GM21619 (cell line): Measurements from ENCODE around the gene KBTBD12.

ENCODE experiments used
- ATAC-seq: cut with Tn5 transposase; IDR thresholded peaks from one replicate; pipeline ENCODE4 v1.9.1; 2021; ENCODE audit not compliant: unreplicated experiment

The KBTBD12 gene

GRCh38 chr3:127984241-127984975, 69.4 kb downstream of the KBTBD12 start:
- no peak for ATAC-seq

DNA sequence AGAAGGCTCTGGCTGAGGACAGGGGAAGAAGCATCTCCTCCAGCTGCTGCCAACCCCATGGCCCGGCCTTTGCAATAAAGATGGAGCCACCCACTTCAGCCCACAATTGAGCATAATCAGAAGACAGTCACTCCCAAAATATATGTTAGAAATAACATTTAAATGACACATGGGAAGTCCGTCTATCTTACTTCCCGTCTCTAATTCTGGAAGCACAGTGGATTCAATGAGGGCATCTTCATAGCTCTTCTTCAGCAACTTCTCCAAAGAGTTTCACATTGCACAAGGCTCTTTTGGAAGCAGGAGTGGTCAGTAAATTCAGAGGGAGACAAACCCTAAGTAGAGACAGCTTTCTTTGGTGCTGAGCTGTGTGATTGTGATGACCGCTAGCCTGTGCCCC, 70.2 kb downstream of the KBTBD12 start:
- no peak for ATAC-seq

- no peak for ATAC-seq
These were observed 70.7 kb downstream of the KBTBD12 start for GRCh38 chr3:127985655-127986225.

DNA sequence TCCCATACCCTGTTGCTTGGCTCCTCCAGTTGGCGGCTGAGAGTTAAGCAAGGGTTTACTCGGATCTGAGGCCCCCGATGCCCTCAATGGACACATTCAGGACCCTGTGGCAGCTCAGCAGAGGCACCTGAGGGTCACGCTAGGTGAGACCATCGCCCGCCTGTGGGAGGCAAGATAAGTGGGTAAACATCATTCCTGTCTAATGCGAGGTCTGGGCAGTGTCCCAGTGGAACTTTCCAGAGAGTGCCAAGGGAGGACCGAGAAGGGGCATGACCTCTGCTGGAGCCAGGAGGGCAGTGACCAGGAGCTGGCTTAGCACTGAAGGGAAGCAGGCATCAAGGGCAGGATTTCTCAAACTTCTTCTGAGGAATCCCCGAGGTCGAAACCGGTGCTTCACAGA, 71.8 kb downstream of the KBTBD12 start:
- no peak for ATAC-seq

DNA sequence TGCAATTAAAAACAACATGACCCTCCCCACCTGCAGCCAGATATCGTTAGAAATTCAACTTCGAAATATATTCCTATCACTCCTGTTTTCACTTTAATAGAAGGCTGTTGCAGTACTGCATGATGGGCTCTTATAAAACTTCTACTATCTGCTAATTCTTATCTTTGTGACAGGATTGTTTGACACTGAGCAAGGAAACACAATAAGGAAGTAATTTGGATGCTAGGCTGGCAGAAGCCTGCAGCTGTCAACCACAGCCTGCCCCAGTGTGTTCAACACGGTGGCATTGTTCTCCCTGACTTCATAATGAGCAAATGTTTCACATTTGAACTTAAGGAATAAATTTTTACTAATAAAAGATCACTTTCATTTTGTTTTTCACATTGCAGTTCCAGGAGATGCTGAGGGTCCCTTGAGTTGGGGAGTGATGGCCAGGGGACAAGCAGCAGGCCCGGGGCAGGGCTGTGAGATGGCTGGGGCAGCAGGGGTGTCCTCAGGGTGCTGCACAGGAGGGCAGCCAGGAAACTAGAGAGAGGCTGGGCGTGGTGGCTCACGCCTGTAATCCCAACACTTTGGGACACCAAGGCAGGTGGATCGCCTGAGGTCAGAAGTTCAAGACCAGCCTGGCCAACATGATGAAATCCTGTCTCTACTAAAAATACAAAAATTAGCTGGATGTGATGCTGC, 72.4 kb downstream of the KBTBD12 start:
- ATAC-seq: no peak

DNA sequence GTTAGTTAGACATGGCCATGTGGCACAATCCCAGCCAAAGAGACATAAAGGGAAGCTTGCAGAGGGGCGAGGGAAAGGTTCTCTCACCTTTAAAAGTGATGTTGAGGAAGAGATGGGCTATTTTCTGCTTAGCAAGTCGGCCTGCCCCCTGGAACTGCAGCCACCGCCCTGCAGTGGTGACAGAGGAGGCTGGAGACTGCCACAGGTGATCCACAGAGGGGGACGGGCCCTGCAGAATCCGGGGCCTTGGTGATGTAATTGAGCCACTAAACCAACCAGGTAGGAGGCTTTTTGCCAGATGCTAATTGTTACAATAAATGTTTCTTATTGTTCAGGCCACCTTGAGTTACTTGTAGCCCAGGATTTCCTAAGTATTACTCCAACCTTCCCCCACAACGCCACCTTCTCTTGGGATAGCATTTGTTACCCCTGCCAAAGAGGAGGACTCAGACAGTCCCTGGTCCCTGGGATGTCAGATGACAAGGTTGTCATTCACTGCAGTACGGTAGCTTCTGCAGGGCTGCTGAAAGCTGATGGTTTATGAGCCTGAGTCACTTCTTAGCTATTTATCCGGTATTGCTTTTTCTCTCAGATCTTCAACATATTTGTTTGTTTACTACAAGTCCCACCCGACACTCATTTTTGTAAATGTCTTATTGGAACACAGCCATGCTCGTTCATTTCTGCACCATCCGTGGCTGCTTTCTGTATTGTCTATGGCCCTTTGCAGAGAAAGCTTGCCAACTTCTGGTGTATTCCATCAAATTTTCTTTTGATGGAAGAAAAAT, 73.9 kb downstream of the KBTBD12 start:
- ATAC-seq: no peak

GRCh38 chr3:127990051-127990450, 75.0 kb downstream of the KBTBD12 start:
- ATAC-seq: no peak

GRCh38 chr3:127990461-127990860, 75.4 kb downstream of the KBTBD12 start:
- ATAC-seq: no peak

DNA sequence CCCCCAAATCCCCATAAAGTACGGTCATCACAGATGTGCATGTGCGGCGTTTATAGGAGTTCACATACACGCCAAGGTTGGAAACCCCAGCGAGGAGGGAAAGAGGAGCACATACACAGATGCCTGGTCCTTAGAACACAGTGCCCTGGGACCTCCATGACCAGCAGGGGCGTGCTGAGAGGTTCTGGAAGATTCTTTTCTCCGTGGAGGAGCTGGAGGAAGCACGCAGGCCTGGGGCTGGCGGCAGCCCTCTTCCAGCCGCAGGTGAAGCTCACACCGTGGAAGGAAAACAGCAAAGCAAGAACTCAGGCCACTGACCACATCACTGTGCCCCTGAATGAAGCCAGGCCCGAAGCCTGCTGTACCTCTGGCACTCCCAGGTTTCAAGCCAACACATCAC, 76.2 kb downstream of the KBTBD12 start:
- no peak for ATAC-seq

- no peak for ATAC-seq
These were observed 76.6 kb downstream of the KBTBD12 start for GRCh38 chr3:127991681-127992080.

GRCh38 chr3:127992127-127992526, 77.1 kb downstream of the KBTBD12 start:
- ATAC-seq: no peak

GRCh38 chr3:127994011-127994410, 79.0 kb downstream of the KBTBD12 start:
- ATAC-seq: no peak

GRCh38 chr3:127997016-127997415, 82.0 kb downstream of the KBTBD12 start:
- ATAC-seq: no peak

DNA sequence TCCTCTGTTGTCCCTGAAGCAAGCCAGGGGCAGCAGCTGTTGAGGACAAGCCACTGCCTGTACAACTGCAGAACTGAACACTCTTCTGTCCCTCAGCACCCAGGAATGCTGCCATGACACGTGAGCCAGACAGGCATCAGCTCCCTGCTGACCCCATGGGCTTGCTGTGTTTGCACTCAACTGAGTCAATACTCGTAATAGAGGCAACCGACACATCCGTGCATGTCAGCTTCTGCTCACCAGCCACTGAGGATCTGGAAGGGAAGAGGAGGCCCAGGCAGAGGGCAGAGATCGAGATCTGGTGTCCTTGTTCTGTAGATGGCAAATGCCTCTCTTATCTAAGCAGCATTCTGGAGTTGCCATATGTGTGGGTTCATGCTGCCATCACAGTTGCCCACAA, 82.9 kb downstream of the KBTBD12 start:
- no peak for ATAC-seq

- no peak for ATAC-seq
These were observed 83.6 kb downstream of the KBTBD12 start for GRCh38 chr3:127998596-127998995.

DNA sequence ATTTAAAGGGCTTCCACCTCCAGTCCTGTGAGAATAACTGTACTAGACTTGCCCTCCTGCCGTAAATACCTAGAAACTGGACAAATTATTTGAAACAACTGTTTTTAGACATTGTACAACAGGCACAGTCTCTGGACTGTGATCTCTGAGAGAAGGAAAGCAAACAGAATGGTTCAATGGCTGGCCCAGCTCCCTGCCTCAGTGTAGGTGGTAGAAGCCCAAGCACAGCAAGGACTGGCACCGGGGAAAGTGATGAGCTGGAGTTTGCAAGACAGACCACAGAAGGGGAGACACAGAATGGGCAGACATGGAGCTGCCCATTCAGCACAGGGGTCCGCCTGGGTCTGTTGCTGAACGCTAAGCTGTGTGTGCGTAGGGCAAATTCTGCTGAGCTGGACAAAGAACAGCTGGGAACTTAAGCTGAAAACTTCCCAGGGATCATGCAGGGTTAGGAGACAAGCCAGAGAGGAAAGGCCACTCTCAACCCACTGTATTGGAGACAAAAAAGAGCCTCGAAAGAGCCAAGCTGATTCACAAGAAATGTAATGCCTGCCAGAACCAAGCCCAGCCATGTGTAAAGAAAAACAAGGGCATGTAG, 84.6 kb downstream of the KBTBD12 start:
- no peak for ATAC-seq

- ATAC-seq: no peak
These were observed 86.5 kb downstream of the KBTBD12 start for GRCh38 chr3:128001576-128001975.

DNA sequence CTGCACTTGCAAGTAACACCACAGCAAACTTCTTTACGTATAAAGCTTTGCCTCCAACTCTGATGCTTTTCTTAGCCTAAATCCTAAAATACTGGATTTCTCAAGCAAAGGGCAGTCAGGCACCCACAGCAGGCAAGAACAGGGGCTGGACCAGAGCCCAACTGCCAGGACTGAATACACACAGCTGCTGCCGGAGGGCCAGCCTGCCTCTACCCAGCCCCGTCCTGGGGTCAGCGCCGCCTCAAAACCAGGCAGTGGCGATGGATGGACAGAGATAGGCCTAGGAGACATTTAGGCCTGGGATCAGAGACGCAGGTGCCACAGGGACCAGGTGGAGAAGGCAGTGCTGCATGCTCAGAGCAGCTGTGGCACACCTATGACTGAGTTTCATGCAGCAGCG, 89.6 kb downstream of the KBTBD12 start:
- no peak for ATAC-seq

DNA sequence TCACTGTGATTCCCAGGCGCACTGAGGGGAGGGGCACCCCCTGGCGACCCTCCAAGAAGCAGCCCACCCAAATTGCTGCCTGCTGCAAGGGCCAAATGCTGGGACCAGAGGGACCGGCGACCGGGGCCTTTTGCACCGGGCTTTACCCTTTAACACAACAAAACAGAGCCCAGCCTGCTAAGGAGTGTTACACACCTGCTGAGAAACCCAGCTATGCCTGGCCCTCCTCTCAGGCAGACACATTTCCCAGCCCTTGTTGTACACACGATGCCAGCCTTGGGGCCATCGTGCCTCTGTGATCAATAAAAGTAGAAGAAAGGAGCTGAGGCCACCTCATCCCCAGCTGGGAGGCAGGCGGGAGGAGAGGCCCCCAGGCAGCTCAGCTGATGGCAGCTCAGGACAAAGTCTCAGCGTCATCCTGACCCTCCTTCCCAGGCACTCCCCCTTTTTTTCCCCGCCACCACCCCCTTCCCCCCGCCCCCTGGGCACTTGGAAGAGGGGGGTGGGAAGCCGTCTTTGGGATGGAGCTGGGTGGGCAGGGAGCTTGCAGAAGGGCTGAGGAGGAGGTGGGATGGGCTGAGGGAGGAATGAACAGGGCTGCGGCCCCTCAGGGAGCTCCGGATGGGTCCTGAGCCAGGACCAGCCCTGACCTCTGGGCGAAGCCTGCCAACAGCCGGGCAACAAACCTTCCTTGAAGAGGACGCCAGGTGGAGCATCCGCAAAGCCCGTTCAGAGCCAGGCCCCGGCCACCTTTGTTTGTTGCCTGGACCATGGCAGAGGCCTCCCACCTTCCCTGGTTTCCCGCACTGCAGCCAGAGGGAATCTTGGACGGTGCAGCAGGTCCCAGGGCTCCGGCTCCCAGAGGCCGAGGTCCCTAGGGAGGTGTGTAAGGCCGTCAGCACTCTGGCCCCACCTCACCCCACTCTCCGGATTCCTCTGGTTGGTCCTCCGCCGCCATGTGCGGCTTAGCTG, 91.3 kb downstream of the KBTBD12 start:
- ATAC-seq: no peak

DNA sequence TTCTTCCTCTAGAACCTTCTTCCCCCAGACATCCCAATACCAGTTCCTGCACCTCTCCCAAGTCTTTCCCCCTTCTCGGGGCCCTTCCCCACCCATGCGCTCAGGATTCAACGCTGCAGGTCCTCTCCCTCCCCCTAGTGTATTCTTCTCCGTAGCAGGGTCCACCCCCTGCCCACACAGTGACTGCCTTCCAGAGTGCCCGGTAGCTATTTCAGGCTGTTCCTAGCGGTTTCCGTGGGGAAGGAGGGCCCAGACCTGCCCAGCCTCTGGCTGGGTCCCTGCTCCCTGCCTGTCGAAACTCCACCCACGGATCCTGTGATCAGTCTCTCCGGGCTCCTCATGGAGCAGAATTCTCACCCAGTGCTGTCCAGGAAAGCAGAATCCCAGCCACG, 92.0 kb downstream of the KBTBD12 start:
- ATAC-seq: no peak
